H9 (cell line): ENCODE results near the gene SLC30A1. TPM values are rescaled to one million over a fixed set of nuclear protein-coding genes. Genes with fewer than 3 reads are reported as not detected.

Experiments used
- DNase-seq: peaks from one replicate; pipeline ENCODE4 v3.0.0-alpha.2; 2017
- H2AFZ ChIP-seq: one replicate; pipeline ENCODE4 v1.6.1; 2013; ENCODE audit warnings: mild to moderate bottlenecking, low read length, control low read depth, moderate library complexity
- H2AK5ac ChIP-seq: 2 replicates; pipeline ENCODE4 v1.6.1; 2013; ENCODE audit warnings: low read length, control low read depth, mixed read lengths; ENCODE audit not compliant: insufficient read length
- H2BK120ac ChIP-seq: one replicate; pipeline ENCODE4 v1.6.1; 2013; ENCODE audit warnings: low read depth, mild to moderate bottlenecking, low read length, control low read depth, inconsistent platforms; ENCODE audit not compliant: poor library complexity, severe bottlenecking
- H2BK12ac ChIP-seq: 2 replicates; pipeline ENCODE4 v1.6.1; 2013; ENCODE audit warnings: low read length, control low read depth, mixed read lengths, low read depth; ENCODE audit not compliant: insufficient read length
- H2BK15ac ChIP-seq: 2 replicates; pipeline ENCODE4 v1.6.1; 2013; ENCODE audit warnings: low read depth, low read length, control low read depth
- H2BK20ac ChIP-seq: one replicate; pipeline ENCODE4 v1.6.1; 2013; ENCODE audit warnings: low read depth, mild to moderate bottlenecking, low read length, control low read depth, inconsistent platforms; ENCODE audit not compliant: poor library complexity, severe bottlenecking
- H2BK5ac ChIP-seq: 2 replicates; pipeline ENCODE4 v1.6.1; 2013; ENCODE audit warnings: low read length, control low read depth, mixed read lengths; ENCODE audit not compliant: insufficient read length
- H3K14ac ChIP-seq: 2 replicates; pipeline ENCODE4 v1.6.1; 2013; ENCODE audit warnings: low read length, control low read depth; ENCODE audit not compliant: insufficient read depth
- H3K18ac ChIP-seq: 2 replicates; pipeline ENCODE4 v1.6.1; 2013; ENCODE audit warnings: low read depth, mild to moderate bottlenecking, mixed read lengths, low read length, control low read depth; ENCODE audit not compliant: insufficient read length
- H3K23ac ChIP-seq: 2 replicates; pipeline ENCODE4 v1.6.1; 2013; ENCODE audit warnings: low read length, control low read depth, mixed read lengths, low read depth; ENCODE audit not compliant: insufficient read length
- H3K23me2 ChIP-seq: 2 replicates; pipeline ENCODE4 v1.6.1; 2013; ENCODE audit warnings: low read depth, mild to moderate bottlenecking, mixed read lengths, low read length, control low read depth; ENCODE audit not compliant: insufficient read length, poor library complexity, severe bottlenecking
- H3K27ac ChIP-seq: 2 replicates; pipeline ENCODE4 v1.5.1; 2013; ENCODE audit warnings: low read length, control low read depth, mixed read lengths, low read depth; ENCODE audit not compliant: insufficient read length
- H3K27me3 ChIP-seq: 2 replicates; pipeline ENCODE4 v1.6.1; 2013; ENCODE audit warnings: low read length, control low read depth, inconsistent platforms; ENCODE audit not compliant: insufficient read depth
- H3K4ac ChIP-seq: 2 replicates; pipeline ENCODE4 v1.6.1; 2013; ENCODE audit warnings: low read depth, mild to moderate bottlenecking, control low read depth, inconsistent platforms, low read length, moderate library complexity
- H3K4me1 ChIP-seq: 2 replicates; pipeline ENCODE4 v1.6.1; 2013; ENCODE audit warnings: low read length, control low read depth, inconsistent platforms; ENCODE audit not compliant: insufficient read depth
- H3K4me2 ChIP-seq: 2 replicates; pipeline ENCODE4 v1.6.1; 2013; ENCODE audit warnings: low read length, control low read depth, mixed read lengths; ENCODE audit not compliant: insufficient read length, insufficient read depth
- H3K56ac ChIP-seq: 2 replicates; pipeline ENCODE4 v1.6.1; 2013; ENCODE audit warnings: low read depth, mild to moderate bottlenecking, mixed read lengths, low read length, control low read depth; ENCODE audit not compliant: insufficient read length
- H3K79me1 ChIP-seq: 2 replicates; pipeline ENCODE4 v1.6.1; 2013; ENCODE audit warnings: low read depth, mild to moderate bottlenecking, moderate library complexity, low read length, control low read depth, inconsistent platforms; ENCODE audit not compliant: insufficient read depth, poor library complexity, severe bottlenecking
- H3K79me2 ChIP-seq: 2 replicates; pipeline ENCODE4 v1.6.1; 2013; ENCODE audit warnings: low read length, control low read depth, inconsistent platforms; ENCODE audit not compliant: insufficient read depth
- H3K9ac ChIP-seq: 2 replicates; pipeline ENCODE4 v1.6.1; 2013; ENCODE audit warnings: low read length, control low read depth, mixed read lengths; ENCODE audit not compliant: insufficient read length; ENCODE audit errors: extremely low read depth
- H3K9me3 ChIP-seq: one replicate; pipeline ENCODE4 v1.6.1; 2013; ENCODE audit warnings: low read depth, low read length, inconsistent platforms; ENCODE audit not compliant: control insufficient read depth
- H3T11ph ChIP-seq: one replicate; pipeline ENCODE4 v1.6.1; 2013; ENCODE audit warnings: mild to moderate bottlenecking, low read length, control low read depth, inconsistent platforms
- H4K20me1 ChIP-seq: one replicate; pipeline ENCODE4 v1.6.1; 2013; ENCODE audit not compliant: control insufficient read depth, insufficient read length, insufficient read depth
- H4K5ac ChIP-seq: 2 replicates; pipeline ENCODE4 v1.6.1; 2013; ENCODE audit warnings: low read depth, mild to moderate bottlenecking, mixed read lengths, low read length, control low read depth; ENCODE audit not compliant: insufficient read length
- H4K8ac ChIP-seq: replicated peaks from 2 replicates; pipeline ENCODE4 v1.6.1; 2013; ENCODE audit warnings: low read length, control low read depth, mixed read lengths, low read depth; ENCODE audit not compliant: insufficient read length
- H4K91ac ChIP-seq: 2 replicates; pipeline ENCODE4 v1.6.1; 2013; ENCODE audit warnings: low read depth, mild to moderate bottlenecking, moderate library complexity, mixed read lengths, low read length, control low read depth; ENCODE audit not compliant: insufficient read length
- H3K27ac Mint-ChIP-seq, 3 experiments: 2 replicates in 2 of 3; 3 replicates in 1 of 3; pipeline ENCODE4 v1.8.0; 2020 to 2021; ENCODE audit warnings: mixed read lengths in 3 of 3, mild to moderate bottlenecking in 1 of 3, moderate library complexity in 1 of 3
- H3K27me3 Mint-ChIP-seq: 2 replicates; pipeline ENCODE4 v1.8.0; 2021; ENCODE audit warnings: low read depth, mild to moderate bottlenecking, moderate library complexity, mixed read lengths
- H3K36me3 Mint-ChIP-seq, 3 experiments: 2 replicates in 2 of 3; 3 replicates in 1 of 3; pipeline ENCODE4 v1.8.0; 2020 to 2021; ENCODE audit warnings: low read depth in 3 of 3, mixed read lengths in 3 of 3; ENCODE audit not compliant: insufficient read depth in 1 of 3
- H3K4me1 Mint-ChIP-seq, 2 experiments: 2 replicates each; pipeline ENCODE4 v1.8.0; 2020; ENCODE audit warnings: mixed read lengths in 2 of 2
- H3K4me3 Mint-ChIP-seq, 2 experiments: 2 replicates in 1 of 2; 3 replicates in 1 of 2; pipeline ENCODE4 v1.8.0; 2020 to 2021; ENCODE audit warnings: mild to moderate bottlenecking in 2 of 2, mixed read lengths in 2 of 2, moderate library complexity in 1 of 2
- H3K9me3 Mint-ChIP-seq, 2 experiments: 2 replicates in 1 of 2; 3 replicates in 1 of 2; pipeline ENCODE4 v1.8.0; 2020; ENCODE audit warnings: mild to moderate bottlenecking in 2 of 2, mixed read lengths in 2 of 2, moderate library complexity in 1 of 2
- WGBS: extraction: QIAGEN DNeasy Blood & Tissue Kit; methylation state at CpG from one replicate; pipeline ENCODE4 v1.1.7; 2013; ENCODE audit warnings: missing lambda C conversion rate, low lambda C conversion rate, mixed read lengths; ENCODE audit not compliant: insufficient read length; ENCODE audit errors: extremely low coverage; 5-methylcytosine and 5-hydroxymethylcytosine counted together
- total RNA-seq: library from RNA; stranded (reverse); gene quantifications from 2 replicates; pipeline ENCODE4 v1.2.1, GENCODE V29; 2021
- TF ChIP-seq, protein P1 (sequence below): fragments of 200-600 bp; sonication (generic); conservative IDR thresholded peaks from 3 replicates; pipeline ENCODE4 v1.8.0; 2021; ENCODE audit warnings: antibody characterized with exemption, mild to moderate bottlenecking

The SLC30A1 gene
- total RNA-seq, 1 experiment from 2014 or later: 17.1 TPM

DNA sequence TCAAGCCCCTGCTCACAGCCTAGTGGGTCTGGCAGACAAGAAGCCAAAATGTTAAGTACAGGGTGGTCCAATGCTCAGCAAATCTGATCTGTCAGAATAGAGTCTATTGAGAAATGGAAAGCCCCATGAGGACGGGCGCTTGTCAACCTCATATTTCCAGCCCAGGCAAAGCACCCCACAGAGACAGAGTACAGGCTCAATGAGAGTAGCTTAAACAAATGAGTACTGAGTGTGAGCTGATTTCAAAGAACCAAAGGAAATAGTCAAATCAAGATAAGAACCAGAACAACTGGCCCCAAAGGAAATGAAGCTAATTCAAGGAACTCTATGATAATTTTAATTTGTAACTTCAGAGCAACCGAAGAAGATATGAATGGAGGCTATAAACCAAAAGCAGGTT, 44.6 kb upstream of the SLC30A1 start:
- H2BK20ac ChIP-seq: no peak overlapping the region
- H3K36me3 Mint-ChIP-seq: no peaks in the 10 kb centered on the region
- no peak overlapping the region for H3K27ac ChIP-seq
- H3T11ph ChIP-seq: no peak overlapping the region
- H4K5ac ChIP-seq: no peak overlapping the region
- H3K4me1 ChIP-seq: no peaks in the 10 kb centered on the region
- H2BK15ac ChIP-seq: no peak overlapping the region
- H3K4me3 Mint-ChIP-seq: no peak overlapping the region
- H3K4ac ChIP-seq: no peak overlapping the region
- no peaks in the 10 kb centered on the region for H3K27me3 ChIP-seq
- H3K4me2 ChIP-seq: no peak overlapping the region
- no peak overlapping the region for H3K14ac ChIP-seq
- no peak overlapping the region for H3K27ac Mint-ChIP-seq
- WGBS: no CpG with 5 or more reads among the region's 3 CpGs
- H3K27me3 Mint-ChIP-seq: no peaks in the 10 kb centered on the region; the same call in 1 of the 2 replicates
- no peaks in the 10 kb centered on the region for H3K23me2 ChIP-seq
- H4K91ac ChIP-seq: no peak overlapping the region
- DNase-seq: no peak
- no peak overlapping the region for H3K56ac ChIP-seq
- TF ChIP-seq, protein P1, sequence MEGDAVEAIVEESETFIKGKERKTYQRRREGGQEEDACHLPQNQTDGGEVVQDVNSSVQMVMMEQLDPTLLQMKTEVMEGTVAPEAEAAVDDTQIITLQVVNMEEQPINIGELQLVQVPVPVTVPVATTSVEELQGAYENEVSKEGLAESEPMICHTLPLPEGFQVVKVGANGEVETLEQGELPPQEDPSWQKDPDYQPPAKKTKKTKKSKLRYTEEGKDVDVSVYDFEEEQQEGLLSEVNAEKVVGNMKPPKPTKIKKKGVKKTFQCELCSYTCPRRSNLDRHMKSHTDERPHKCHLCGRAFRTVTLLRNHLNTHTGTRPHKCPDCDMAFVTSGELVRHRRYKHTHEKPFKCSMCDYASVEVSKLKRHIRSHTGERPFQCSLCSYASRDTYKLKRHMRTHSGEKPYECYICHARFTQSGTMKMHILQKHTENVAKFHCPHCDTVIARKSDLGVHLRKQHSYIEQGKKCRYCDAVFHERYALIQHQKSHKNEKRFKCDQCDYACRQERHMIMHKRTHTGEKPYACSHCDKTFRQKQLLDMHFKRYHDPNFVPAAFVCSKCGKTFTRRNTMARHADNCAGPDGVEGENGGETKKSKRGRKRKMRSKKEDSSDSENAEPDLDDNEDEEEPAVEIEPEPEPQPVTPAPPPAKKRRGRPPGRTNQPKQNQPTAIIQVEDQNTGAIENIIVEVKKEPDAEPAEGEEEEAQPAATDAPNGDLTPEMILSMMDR: no peak
- H2BK5ac ChIP-seq: no peak overlapping the region
- H3K23ac ChIP-seq: no peak overlapping the region
- no peaks in the 10 kb centered on the region for H3K79me2 ChIP-seq
- no peaks in the 10 kb centered on the region for H4K20me1 ChIP-seq
- no peak overlapping the region for H2BK12ac ChIP-seq
- H3K9ac ChIP-seq: no peak overlapping the region
- H3K79me1 ChIP-seq: no peaks in the 10 kb centered on the region
- no peaks in the 10 kb centered on the region for H3K9me3 Mint-ChIP-seq
- H2AFZ ChIP-seq: no peak overlapping the region
- no peak overlapping the region for H4K8ac ChIP-seq
- no peak overlapping the region for H2BK120ac ChIP-seq
- peaks cover 8% of the 10 kb centered on the region in 2 experiments; a peak in 3 of 4 replicates for H3K4me1 Mint-ChIP-seq
- no peak overlapping the region for H3K18ac ChIP-seq
- no peaks in the 10 kb centered on the region for H3K9me3 ChIP-seq
- no peak overlapping the region for H2AK5ac ChIP-seq
